DMS153 treated with DMSO at 0.1 percent for 48 hours (cell line): ENCODE measurements around the gene COPA.

ENCODE experiments used
- DNase-seq: peaks from one replicate; lab custom pipeline; 2025; ENCODE audit not compliant: unreplicated experiment; lab: John Stamatoyannopoulos, UW

COPA gene

GRCh38 chr1:160363010-160363409 is 20.0 kb upstream of the COPA start:
- DNase-seq: no peak

DNA sequence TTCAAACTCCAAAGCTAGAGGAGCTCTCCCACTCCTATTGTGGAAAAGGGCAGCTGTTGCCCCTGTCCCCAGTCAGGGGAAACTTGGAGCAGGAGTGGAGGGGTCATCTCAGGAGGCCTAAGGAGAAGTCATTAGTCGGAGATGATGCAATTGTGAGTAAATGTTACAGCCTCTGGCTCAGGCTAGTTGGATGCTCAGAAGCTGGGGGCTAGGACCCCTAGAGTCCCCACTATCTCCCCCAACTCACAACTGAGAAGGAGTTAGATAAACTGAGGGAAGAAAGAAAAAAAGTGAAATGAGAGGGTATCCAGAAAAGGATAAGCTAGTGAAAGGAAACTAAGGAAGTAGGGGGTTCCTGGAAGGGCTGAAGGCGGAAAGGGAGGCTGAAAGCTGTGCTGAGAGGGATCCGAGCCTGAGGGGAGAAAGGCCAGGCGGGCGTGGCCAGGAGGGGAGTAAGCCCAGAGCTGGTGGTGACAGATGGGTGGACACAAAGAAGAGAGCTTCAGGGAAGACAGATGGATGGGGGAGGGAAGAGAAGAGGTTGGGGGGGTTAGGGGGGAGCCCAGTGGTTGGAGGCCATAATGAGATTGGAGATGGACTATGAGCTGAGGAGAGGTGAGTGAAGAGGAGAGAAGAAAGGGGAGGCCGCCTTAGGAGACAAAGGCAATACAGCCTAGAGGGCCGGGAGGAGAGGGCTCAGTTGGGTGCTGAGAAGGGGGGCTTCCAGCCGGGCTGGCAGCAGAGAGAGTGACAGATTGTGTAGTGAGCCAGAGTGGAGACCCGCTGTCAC is 19.3 kb upstream of the COPA start:
- DNase-seq: no peak

DNA sequence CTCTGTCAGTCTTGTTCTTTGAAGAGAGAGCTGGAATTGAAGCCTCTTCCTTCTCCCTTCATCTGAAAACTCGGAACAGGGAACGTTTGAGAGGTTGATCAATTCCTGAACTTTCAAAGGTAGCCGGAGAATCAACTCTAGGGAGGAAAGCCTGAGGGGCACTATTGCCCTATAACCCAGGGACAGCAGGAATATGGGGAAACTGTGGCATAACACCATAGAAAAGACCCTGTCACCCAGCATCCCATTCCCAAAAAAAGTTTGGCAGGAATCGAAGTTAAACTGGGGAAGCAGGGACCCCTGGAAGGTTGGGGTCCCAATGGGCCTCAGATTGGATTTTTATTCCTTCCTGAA is 18.7 kb upstream of the COPA start:
- DNase-seq: no peak

- no peak for DNase-seq
Measured at GRCh38 chr1:160361199-160361598, 18.1 kb upstream of the COPA start.

- no peak for DNase-seq
Measured at GRCh38 chr1:160360227-160360695, 17.2 kb upstream of the COPA start.

- no peak for DNase-seq
Measured at GRCh38 chr1:160359559-160360226, 16.6 kb upstream of the COPA start.

DNA sequence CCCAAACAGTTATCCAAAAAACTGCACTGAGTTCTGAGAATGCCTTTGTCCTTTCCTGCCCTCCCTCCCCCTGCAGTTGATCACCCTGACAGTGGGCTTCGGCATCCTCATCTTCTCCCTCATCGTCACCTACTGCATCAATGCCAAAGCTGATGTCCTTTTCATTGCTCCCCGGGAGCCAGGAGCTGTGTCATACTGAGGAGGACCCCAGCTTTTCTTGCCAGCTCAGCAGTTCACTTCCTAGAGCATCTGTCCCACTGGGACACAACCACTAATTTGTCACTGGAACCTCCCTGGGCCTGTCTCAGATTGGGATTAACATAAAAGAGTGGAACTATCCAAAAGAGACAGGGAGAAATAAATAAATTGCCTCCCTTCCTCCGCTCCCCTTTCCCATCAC is 15.0 kb upstream of the COPA start:
- no peak for DNase-seq

- DNase-seq: no peak
Measured at GRCh38 chr1:160357286-160358002, 14.4 kb upstream of the COPA start.

DNA sequence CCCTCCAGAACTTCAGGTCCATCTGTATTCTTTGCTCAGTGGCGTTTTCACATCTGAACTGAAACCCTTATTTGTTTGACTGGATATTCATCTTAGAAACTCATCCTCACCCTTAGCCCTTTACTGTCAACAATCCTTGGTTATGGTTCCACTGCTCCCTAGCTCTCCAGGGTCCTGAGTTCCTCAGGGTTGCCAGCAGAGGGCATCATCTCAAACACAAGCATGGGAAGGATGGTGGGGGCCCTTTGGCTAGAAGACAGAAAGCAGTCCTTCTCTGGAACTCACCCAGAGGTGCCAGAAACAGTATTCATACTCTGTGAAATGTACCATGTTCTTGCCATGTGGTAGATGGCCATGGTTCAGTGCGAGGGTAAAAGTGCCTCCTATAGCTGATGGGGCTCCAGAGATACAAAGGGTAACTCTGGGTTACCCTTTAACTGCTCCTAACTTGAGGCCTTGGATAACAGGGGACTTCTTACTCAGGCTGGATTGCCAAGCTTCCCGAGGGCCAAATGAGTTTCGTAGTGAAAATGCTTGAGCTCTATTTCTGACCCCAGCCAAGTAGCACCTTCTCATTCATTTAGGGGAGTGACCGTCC is 11.4 kb upstream of the COPA start:
- peak; percentile 18 for DNase-seq

- no peak for DNase-seq
Measured at GRCh38 chr1:160353223-160353622, 10.2 kb upstream of the COPA start.

DNA sequence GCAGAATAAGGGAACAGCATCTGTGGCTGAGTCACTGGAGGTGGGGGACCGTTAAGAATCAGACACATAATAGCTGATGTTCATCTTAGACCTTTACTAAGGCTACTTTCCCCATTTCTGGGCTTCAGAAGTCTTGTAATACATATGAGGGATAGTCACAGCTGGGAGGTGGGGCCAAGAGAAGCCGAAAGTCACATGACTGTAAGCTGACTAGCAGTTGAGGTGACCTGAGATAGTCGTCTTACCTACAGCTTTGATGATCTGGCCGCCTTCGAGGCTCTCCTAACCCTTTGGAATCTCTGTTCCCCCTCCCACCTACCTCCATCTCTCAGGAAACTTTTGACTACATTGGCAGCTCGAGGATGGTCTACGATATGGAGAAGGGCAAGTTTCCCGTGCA is 9.5 kb upstream of the COPA start:
- DNase-seq: no peak

GRCh38 chr1:160351629-160352028 is 8.6 kb upstream of the COPA start:
- no peak for DNase-seq

DNA sequence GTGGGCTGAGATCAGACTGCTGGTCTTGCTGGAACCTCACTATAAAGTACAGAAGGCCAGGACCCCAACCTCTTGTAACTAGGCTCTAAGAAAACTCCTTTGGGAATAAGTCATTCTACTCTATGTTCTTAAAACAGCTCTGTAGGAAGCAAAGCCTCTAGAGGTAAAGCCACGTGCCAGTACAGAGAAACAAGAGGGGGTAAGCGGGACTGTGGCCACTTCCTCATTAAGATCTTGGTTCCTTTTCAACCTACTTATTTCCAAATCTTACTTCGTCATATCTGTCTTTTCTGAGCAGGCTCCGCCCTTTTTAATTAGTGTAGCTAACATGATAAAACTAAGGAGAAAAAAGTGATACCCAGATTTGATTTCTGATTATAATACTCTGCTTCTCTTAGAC is 3.9 kb upstream of the COPA start:
- DNase-seq: no peak

GRCh38 chr1:160346463-160346862 is 3.4 kb upstream of the COPA start:
- no peak for DNase-seq

DNA sequence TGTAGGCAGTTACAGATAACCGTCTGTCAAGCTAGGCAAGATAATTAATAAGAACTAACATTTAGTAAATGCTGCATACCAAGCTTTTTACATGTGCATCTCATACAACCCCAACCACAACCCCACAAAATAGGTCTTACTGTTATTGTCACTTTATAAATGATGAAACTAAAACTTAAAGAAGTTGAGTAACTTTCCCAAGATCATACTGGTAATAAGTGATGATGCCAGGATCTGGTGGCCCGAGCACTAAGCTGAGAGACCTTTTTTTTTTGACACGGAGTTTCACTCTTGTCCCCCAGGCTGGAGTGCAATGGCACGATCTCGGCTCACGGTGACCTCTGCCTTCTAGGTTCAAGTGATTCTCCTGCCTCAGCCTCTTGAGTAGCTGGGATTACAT is 1.9 kb upstream of the COPA start:
- no peak for DNase-seq

DNA sequence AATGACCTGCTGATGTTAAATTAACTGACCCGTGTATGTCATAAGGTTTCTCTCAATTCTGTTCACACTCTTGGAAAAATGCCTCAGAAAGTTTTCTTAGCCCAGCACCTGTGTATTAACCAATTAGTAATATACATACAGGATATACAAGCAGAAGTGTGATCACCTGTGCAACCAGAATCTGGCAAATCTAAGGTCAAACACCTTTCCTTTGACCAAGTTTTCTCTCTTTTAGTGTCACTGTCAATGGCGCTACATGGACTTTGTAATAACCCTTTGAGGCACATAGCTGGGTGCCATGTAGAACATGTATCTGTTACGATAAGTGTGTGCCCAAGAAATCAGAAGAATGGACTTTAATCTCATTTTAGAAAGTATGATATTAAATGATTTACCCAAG is 1.2 kb upstream of the COPA start:
- DNase-seq: no peak

DNA sequence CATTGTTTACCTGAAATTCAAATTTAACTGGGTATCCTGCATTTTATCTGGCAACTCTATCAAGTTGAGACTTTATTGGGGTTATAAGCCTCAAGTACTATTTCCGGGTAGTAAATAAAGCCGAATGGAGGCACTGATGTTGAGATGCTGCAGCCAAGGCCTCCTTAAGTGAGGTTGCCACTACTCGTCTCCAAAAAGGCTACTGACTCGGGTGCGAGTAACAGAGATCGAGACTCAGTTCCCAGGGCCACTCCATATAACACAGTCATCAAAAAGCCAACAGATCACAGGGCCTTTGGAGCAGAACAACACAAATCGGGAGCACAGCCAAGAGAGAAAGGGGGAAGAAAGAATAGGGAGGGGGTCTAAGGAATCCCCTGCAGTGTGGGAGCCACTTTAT is 524 bp downstream of the COPA start:
- DNase-seq: no peak

GRCh38 chr1:160340866-160341265 is 2.2 kb downstream of the COPA start:
- no peak for DNase-seq

- DNase-seq: no peak
Measured at GRCh38 chr1:160340146-160340545, 2.9 kb downstream of the COPA start.

DNA sequence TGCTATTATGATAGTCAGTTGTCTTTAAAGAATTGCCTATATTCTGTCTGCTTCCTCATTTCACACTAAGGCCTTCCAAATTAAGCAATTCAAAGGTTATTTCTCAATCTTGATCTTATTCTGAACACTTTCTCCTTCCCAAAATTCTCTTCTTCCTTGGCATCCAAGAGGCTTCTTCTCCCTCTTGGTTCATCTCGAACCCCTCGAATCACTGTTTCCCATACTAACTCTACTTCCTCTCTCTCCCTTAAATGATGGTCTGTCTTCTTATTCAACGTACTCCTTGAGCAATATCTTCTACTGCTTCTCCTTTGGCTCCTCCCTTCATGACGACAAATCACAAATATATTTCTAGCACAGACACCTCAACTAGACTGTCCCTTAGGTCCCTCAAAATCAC is 4.5 kb downstream of the COPA start:
- no peak for DNase-seq

GRCh38 chr1:160332516-160332915 is 10.5 kb downstream of the COPA start:
- DNase-seq: no peak

DNA sequence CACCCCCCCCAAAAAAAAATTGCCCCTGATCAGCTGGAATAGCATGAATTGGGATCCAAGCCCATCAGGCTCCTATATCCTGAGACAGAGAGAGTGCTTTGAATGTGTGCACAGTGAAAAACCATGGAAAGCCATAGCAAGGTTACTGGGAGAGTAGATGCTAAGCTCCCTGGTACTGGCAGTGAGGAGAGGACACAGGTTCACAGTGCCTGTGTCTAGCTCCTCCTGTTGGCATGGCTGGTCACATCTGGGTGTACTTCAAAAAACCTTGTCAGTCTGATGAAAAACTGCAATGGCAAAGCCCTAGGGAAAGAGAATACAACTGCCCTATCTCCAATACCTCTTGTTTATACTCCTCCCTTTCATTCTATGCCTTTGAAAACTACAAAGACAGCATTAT is 12.9 kb downstream of the COPA start:
- DNase-seq: no peak
